Prostate gland (tissue), 2 donors: ENCODE data around the gene ALG12.

ENCODE experiments used
- CTCF ChIP-seq, 4 experiments: fragments of 200-600 bp in 2 of 4; fragments of 450-650 bp in 2 of 4; sonication (generic) in 2 of 4; IDR thresholded peaks; 1 replicate in 3 of 4; 2 replicates in 1 of 4; pipeline ENCODE4 v1.5.1; 2016 to 2019; ENCODE audit warnings: antibody characterized with exemption in 4 of 4, mild to moderate bottlenecking in 2 of 4, moderate library complexity in 2 of 4
- POLR2A ChIP-seq: fragments of 450-650 bp; IDR thresholded peaks from one replicate; pipeline ENCODE4 v1.6.1; 2016; ENCODE audit warnings: antibody characterized with exemption, mild to moderate bottlenecking

DNA sequence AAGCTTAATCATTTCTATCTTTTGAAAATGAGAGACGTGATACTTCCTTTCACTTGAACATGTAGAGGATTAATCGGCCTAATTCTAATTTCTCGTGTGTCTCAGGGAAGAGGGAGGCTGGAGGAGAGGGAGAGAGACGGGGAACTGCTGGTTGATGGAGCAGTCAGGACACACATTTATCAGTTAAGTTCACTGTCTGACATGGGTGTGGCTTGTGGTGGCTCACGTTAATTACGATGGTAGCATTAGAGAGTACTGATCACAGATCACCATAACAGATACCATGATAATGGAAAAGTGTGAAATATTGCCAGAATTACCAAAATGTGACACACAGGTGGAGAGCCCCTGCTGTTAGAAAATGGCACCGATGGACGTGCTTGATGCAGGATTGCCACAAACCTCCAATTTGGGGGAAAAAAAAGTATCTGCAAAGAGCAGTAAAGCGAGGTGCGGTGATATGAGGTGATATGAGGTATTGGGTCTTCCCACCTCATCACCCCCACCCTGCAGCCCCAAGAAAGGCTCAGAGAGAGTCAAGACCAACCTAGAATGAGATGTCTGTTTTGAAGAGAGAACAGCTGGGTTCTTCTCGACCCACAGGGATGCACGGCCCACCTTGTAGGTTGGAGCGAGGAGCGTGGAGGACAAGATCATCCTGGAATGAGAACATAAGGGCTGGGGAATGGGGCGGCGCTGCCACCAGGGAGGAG, 44.9 kb downstream of the ALG12 start:
- TF ChIP-seq POLR2A (no peak), CTCF (IDR thresholded peaks at IDR 0.05) (no peak)
